Head of caudate nucleus (tissue), 42 donors: ENCODE data around the gene RND3.

Experiments used
- DNase-seq, 42 donors: peaks; one replicate each; pipeline versions ENCODE4 v3.0.0 to v3.0.0-alpha.2; 2020 to 2021; ENCODE audit warnings: mixed read lengths in 7 of 42
- intact Hi-C: fragments of 100-400 bp; cut with DNase I; formaldehyde crosslinking; loops from one replicate; pipeline ENCODE4 v1.15.0; 2022

Gene RND3

DNA sequence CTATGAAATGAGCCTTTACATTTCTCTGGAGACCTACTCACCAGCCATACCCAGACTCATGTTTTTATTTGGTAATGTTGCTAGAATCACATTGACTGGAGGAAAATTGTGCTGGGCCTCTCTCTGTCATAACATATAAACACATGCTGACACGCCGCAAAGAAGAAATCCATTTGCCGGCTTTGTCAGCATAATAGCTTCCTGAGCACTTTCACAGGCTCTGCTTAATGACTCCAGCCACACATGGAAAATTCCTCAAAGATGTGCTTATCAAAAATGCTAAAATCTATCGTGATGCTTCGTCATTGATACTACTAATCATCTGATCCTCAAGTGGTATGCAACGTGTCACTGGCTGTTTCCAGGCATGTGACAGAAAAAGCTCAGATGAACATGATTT is 63.1 kb downstream of the RND3 start:
- intact Hi-C loops = no loop called here
- DNase-seq = no peak

DNA sequence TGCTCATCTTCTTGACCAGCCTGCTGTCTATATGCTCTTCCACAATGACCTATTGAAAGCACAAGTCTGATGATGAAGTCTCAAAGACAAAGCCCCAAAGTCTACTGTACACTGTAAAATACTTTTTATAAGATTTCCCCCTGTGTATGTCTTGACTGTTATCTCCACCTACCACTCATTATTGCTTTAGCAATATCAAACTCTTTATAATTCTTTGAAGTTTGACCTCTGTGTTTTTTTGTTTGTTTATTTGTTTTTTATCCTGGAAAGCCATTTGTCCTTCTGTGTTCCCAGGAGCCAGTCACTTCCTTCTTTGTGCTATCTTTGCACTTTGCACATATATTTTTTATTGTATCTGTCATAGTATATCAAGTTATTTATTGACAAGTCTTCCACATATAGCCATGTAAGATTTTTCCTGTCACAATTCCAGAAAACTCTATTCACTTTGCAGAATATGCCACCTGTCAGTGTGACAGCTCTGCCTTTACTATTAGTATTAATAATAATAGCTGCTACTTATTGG is 66.3 kb downstream of the RND3 start:
- intact Hi-C loops = no loop called here
- DNase-seq = no peak

DNA sequence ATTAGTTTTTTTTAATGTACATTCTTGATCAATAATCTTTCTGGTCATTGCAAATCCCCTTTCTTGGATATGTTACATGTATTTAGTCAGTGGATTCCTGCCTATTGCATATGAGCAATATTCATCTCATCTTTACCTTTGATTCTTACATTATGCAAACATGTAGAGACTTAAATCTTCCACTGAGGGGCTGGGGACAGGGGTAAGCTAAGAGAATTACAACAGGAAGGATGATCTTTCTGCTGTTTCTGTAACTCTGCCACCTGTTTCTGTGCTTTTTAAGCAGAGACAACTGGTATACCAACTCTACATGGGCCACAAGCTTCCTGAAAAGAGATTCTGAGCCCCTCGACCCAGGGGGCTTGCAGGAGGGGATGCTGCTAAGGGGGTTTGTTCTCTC is 68.6 kb downstream of the RND3 start:
- DNase-seq = no peak
- intact Hi-C loops = no loop called here
